Prostate gland (tissue), 2 donors: ENCODE data around the gene CEP85.

Source experiments
- CTCF ChIP-seq, 4 experiments: fragments of 200-600 bp in 2 of 4; fragments of 450-650 bp in 2 of 4; sonication (generic) in 2 of 4; IDR thresholded peaks; 1 replicate in 3 of 4; 2 replicates in 1 of 4; pipeline ENCODE4 v1.5.1; 2016 to 2019; ENCODE audit warnings: antibody characterized with exemption in 4 of 4, mild to moderate bottlenecking in 2 of 4, moderate library complexity in 2 of 4
- POLR2A ChIP-seq: fragments of 450-650 bp; IDR thresholded peaks from one replicate; pipeline ENCODE4 v1.6.1; 2016; ENCODE audit warnings: antibody characterized with exemption, mild to moderate bottlenecking
- POLR2AphosphoS5 ChIP-seq: sonication (generic); formaldehyde crosslinking; IDR thresholded peaks from one replicate; pipeline ENCODE4 v1.6.1; 2017; ENCODE audit warnings: antibody characterized with exemption

GRCh38 chr1:26190373-26190987 lies 43.5 kb upstream of the CEP85 start, which contains the start of gene CATSPER4:
- TF ChIP-seq CTCF (IDR thresholded peaks at IDR 0.05) (no peak), POLR2AphosphoS5 (no peak), POLR2A (no peak)
